Smooth muscle cell of the brain vasculature (primary cell): ENCODE results near the gene CFHR3.
A peak's percentile ranks its signal among the peaks of the same experiment; 100 is the strongest.
"Not testable (repeated sequence)": the region's sequence is repeated elsewhere in the genome, so short reads cannot be mapped to it uniquely, and the experiment has no call there.

ENCODE experiments used
- DNase-seq: peaks from one replicate; pipeline ENCODE4 v3.0.0-alpha.2; 2012; ENCODE audit warnings: low read depth, low spot score

Gene CFHR3

DNA sequence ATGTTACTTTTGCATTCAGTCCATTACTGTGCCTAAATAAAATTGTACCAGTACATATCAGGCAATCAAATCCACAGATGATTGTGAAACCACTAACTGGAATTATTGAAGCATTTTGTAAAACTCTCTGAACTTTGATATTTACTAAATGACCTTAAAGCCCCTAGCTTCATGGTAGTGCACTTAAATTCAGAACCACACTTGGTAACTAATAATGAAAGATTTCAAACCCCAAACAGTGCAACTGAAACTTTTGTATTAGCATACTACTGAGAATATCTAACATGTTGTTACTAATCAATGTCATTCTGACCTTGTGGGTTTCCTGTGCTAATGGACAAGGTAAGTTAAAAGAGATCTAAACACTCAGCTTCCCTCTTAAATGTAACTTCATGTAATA, at the start of gene CFHR3:
Gene CFHR3 (plus strand): TSS at position 238 of the 400 bp plus-strand sequence. CDS start 47 bp downstream, at position 285.
- DNase-seq: no peak

DNA sequence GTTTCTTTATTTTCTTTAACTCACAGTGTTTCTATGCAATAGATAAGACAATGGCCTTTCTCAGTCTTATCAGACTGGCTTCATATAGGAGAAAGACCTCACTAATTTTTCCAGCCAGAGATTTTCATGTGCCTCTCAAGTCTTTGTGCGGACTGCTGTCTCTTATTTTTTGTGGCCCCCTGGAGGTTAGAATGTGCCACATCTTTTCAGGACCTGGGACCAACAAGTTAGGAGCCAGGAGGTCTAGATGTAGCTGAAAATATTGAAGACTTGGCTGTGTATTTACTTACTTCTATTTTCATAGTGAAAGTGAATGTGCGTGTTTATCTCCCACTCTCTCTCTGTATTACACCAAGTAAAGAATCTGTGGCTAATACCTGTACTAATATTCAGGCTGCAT, 42.1 kb upstream of the CFHR3 start:
- no peak for DNase-seq

DNA sequence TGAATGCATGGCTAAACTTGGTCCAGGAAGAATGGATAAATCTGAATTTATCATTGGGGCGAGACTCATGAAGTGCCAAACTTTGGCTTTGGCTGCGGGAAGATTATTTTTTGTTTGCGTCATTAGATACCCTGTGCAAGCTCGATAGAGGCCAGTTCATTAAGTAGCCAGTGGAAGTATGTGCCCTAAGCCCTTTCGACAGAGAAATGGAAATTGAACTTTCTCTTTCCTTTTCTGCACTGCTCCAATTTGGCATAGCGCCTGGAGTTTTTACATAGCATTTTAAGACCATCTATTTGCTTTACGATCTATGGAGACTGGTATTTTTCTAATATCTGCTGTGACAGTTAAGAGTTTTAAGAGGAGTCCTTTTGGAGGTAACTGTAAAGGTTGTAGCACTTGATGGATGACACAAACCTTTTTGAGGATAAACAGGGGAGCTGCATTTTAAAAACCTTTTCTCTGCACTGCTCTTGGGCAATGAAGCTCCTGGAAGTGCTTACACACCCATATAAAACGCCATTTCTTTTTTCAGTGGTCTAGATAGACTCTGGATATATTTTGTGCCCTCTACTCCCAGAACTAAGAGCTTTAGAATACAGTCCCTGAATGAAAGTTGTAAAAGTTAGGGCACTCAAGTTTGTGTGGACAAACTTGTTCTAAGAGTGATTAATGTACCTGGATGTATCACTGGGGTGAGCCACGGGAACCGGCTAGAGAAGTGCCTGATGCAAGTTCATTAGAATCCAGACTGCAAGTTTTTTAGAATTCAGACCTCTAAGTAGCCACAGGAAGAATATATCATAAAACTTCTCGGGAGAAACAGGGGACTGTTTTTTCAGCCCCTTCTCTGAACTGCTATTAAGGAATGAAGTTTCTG, 41.3 kb upstream of the CFHR3 start:
- no peak for DNase-seq

DNA sequence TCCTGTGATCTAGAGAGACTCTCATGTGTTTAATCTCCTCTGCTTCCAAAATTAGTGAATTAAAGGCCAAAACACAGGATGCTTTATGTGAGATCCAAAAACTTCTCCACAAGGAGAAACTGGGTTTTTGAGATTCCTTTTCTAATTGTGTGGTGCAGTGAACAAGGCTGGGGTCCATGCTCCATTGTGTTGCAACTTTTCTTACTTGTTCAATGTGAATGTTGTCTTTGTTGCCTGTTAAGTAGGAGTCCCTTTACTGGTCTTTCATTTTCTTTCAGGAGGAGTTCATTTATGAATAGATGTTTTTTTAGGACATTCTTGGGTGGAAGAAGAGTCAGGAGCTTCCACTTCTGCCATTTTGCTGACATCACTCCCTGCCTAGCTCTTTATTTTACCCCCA, 40.6 kb upstream of the CFHR3 start:
- no peak for DNase-seq

DNA sequence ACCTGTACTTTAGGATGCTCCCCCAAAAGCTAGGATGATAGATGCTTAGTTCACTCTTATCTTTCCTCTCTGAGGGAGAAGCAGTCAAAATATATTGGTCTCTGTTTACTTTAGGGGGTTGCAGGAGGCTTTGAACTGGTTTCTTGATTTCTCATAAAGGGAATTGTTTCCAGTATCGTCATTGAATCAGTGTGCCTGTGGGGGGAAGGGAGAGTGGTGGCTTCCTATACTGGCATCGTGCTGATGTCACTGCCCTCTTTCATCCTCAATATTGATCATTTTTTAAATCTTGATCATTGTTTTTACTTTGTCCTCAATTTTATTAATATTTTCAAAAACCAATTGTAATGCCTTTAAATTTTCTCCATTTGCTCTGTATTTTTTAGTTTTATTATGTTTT, 40.2 kb upstream of the CFHR3 start:
- DNase-seq: no peak

DNA sequence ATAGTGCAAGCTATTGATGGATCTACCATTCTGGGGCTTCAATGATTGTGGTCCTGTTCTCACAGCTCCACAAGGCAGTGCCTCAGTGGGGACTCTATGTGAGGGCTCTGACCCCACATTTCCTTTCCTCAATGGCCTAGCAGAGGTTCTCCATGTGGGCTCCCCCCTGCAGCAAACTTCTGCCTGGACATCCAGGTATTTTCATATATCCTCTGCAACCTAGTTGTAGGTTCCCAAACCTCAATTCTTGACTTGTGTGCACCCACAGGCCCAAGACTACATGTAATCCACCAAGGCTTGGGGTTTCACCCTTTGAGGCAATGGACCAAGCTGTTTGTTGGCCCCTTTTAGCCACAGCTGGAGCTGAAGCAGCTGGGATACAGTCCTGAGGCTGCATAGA, 35.9 kb upstream of the CFHR3 start:
- DNase-seq: no peak

DNA sequence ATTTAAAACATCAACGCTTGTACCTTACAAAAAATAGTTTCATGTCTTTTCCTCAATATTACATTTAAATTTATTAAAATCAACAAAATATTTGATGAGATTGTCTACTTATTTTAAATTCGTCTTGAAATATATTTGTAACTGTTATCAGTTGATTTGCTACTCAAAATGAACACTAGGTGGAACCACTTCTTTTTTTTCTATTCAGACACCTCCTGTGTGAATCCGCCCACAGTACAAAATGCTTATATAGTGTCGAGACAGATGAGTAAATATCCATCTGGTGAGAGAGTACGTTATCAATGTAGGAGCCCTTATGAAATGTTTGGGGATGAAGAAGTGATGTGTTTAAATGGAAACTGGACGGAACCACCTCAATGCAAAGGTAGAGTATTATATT, 31.4 kb upstream of the CFHR3 start:
- not testable (repeated sequence) for DNase-seq

DNA sequence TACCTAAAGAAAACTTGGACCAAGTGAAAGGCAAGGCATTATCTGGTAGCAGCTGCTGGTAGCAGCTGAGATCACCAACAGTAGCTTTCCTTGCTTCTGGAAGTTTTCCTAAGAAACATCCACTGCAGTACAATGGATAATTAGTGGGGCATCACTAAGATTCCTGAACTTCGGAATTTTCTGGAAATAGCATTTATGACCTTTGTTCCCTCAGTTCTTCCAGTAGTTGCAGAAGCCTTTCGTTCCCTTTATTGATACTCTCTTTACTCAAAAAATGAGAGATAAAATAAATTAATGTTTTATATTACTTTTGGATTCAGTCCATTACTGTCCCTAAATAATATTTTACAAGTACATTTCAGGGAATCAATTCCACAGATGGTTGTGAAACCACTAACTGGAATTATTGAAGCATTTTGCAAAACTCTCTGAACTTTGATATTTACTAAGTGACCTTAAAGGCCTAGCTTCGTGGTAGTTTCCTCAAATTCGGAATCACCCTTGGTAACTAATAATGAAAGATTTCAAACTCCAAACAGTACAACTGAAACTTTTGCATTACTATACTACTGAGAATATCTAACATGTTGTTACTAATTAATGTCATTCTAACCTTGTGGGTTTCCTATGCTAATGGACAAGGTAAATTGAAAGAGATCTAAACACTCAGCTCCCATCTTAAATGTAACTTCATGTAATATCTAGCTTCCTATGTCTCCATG, 9.5 kb upstream of the CFHR3 start:
- DNase-seq: not testable (repeated sequence)

DNA sequence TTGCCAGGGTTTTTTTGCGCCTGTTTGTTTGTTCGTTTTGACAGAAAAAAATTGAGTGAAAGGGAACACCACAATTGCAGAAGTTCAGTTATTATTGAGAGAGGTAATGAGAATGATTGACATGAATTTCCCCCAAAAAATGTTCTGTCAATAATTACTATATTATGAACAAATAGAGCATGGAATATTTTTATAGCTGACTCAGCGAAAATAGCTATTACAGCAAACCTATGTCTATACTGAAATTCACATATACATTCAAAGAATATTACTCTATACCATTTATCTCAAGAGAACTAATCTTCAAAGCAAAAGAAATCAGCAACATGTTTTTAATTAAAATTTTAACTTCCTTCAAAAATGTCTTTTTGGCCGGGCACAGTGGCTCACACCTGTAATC, 4.8 kb upstream of the CFHR3 start:
- not testable (repeated sequence) for DNase-seq

DNA sequence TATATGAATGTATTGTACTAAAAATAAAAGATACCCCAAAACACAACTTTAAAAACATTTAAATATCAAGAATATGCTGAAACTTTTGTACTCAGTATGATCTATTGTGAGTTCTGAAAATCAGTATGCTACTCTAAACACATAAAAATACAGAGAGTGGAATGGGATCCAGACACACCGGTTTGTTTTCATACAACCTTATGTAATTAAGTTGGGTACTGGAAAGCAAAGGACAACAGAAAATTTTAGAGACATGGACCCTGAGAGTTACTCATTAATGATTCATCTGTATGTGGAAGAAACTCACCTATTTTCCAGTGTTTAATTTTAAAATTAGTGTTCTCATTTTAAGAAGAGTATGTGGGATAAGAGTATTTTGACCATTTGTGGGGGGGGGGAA, 927 bp upstream of the CFHR3 start:
- no peak for DNase-seq

DNA sequence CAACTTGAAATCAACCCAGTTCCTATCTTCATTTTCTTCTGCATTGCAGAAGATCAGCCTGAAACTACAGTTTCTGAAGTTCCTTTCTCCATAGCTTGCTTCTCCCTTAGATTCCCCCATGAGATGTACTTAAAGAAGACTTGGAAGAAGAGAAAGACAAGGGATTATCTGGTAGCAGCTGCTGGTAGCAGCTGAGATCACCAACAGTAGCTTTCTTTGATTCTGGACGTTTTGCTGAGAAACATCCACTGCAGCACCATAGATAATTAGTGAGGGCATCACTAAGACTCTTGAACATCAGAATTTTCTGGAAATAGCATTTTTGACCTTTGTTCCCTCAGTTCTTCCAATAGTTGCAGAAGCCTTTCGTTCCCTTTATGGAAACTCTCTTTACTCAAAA, 465 bp upstream of the CFHR3 start:
- DNase-seq: no peak

DNA sequence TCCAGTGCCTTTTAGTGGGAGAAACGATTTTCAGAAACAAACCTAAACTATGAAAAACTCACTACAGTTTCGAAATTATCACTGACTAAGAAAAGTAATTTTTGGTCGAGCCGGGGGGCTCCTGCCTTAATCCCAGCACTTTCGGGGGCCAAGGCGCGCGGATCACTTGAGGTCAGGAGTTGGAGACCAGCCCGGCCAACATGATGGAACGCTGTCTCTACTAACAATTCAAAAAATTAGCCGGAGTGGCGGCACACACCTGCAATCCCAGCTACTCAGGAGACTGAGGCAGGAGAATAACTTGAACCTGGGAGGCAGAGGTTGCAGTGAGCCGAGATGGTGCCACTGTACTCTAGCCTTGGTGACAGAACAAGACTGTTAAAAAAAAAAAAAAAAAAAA, 3.0 kb downstream of the CFHR3 start:
- no peak for DNase-seq

DNA sequence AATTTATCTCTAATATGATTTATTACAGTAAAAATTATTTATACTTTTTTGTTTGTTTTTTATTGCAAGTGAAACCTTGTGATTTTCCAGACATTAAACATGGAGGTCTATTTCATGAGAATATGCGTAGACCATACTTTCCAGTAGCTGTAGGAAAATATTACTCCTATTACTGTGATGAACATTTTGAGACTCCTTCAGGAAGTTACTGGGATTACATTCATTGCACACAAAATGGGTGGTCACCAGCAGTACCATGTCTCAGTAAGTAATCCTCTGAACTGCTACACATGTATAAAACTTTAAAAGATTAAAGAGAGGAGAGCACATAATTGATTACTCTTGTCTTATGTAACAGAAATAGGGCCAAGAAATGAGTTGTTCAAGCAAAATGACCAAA, 4.5 kb downstream of the CFHR3 start:
- no peak for DNase-seq

DNA sequence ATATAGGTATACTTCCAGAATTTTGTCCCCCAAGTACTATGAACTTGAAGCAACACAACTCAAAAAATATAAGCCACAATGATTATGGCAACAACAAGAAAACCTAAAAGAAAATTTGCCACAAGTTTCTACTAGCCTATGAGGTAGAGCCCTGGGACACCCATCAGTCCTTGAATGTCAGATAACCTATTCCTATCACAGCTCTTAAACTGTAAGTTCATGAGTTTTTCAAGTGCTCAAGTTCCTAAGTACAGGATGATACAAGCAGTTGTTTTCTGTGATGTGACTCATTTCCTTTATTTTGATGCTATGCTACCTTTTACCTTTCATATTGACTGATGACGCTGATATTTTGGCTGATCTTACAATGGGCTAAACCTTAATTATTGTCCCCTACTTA, 16.6 kb downstream of the CFHR3 start:
- DNase-seq: not testable (repeated sequence)

DNA sequence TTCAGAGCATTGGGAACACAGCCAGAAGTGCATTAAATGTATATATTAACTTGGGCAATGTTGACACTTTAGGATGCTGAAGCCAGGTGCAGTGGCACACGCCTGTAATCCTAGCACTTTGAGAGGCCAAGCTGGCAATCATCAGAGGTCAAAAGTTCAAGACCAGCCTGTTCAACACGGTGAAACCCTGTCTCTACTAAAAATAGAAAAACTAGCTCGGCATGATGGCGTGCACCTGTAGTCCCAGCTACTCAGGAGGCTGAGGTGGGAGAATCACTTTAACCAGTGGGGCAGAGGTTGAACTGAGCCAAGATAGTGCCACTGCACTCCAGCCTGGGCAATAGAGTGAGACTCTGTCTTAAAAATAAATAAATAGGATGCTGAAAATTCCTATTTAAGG, 19.5 kb downstream of the CFHR3 start:
- not testable (repeated sequence) for DNase-seq

DNA sequence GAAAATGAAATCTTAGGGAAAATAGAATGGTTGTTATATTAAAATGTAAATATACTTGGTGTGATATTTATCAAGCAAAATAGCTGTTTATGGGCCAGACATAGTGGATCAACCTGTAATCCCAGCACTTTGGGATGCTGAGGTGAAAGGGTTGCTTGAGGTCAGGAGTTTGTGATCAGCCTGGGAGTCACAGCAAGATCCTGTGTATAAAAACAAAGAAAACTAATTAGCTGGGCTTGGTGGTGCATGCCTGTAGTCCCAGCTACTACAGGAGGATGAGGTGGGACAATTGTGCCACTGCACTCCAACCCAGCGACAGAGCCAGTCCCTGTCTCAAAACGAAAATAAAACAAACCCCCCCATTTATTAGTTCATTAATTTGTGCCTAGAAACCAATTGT, 23.3 kb downstream of the CFHR3 start:
- DNase-seq: no peak

DNA sequence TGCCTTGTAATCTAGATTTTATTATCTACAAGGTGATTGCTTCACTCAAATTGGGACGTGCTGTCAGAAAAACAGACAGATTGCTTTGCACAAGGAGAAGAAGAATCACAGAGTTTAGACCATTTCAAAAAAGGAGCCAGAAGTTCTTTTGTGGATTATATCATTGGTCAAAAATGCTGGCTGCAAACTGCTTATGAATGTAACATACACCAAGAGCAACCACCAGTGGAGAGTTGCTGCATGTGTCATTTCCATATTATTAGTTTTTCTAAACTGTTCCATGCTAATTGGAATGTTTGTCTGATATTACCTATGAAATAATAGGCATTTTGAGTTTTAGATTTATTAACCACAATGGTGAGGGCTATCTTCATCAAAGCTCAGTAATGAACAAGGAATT, 27.3 kb downstream of the CFHR3 start:
- DNase-seq: not testable (repeated sequence)

DNA sequence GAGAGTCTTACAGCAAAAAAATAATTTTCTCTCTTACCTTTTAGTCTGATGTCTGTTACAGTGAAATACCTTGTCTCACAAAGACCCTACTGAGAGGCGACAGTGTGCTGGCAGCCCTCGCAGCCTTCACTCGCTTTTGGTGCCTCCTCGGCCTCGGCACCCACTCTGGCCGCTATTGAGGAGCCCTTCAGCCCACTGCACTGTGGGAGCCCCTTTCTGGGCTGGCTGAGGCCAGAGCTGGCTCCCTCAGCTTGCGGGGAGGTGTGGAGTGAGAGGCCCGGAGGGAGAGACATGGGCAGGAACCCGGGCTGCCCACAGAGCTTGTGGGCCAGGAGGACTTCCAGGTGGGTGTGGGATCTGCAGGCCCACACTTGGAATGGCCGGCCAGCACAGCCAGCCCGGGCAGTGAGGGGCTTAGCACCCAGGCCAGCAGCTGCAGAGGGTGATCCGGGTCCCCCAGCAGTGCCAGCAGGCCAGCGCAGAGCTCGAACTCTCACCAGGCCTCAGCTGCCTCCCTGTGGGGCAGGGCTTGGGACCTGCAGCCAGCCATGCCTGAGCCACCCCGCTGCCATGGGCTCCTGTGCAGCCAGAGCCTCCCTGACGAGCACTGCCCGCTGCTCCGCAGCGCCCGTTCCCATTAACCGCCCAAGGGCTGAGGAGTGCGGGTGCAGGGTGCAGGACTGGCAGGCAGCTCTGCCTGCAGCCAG, 34.0 kb downstream of the CFHR3 start:
- no peak for DNase-seq

DNA sequence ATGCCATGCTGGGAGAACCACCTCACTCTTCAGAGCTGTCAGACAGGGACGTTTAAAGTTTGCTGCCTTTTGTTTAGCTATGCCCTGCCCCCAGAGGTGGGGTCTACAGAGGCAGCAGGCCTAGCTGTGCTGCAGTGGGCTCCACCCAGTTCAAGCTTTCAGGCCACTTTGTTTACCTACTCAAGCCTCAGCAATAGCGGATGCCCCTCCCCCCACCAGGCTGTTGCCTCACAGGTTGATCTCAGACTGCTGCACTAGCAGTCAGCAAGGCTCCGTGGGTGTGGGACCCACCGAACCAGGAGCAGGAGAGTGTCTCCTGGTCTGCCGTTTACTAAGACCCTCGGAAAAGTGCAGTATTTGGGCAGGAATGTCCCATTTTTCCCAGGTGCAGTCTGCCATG, 42.8 kb downstream of the CFHR3 start:
- DNase-seq: not testable (repeated sequence)

DNA sequence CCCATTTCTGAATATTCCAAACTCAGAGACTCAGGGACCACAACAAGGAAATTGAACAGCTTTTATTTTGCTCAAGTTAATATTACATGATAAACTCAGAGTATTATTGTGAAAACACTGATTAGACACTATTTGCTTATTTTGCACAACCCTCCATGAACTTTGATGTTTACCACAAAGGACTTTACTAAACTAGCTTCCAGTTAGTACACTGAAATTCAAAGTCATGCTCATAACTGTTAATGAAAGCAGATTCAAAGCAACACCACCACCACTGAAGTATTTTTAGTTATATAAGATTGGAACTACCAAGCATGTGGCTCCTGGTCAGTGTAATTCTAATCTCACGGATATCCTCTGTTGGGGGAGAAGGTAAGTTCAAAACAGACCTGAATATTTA, 44.9 kb downstream of the CFHR3 start, which contains the start of gene CFHR1:
Gene CFHR1 (plus strand): TSS at position 201 of the 400 bp plus-strand sequence. CDS start 114 bp downstream, at position 315.
- not testable (repeated sequence) for DNase-seq

DNA sequence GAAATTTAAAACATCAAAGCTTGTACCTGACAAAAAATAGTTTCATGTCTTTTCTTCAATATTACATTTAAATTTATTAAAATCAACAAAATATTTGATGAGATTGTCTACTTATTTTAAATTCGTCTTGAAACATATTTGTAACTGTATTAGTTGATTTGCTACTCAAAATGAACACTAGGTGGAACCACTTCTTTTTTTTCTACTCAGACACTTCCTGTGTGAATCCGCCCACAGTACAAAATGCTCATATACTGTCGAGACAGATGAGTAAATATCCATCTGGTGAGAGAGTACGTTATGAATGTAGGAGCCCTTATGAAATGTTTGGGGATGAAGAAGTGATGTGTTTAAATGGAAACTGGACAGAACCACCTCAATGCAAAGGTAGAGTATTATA, 53.2 kb downstream of the CFHR3 start:
- DNase-seq: peak; percentile 31
